K562 (cell line): ENCODE data around the gene SIGLEC1. TPM values are rescaled to one million over a fixed set of nuclear protein-coding genes. Genes with fewer than 3 reads are reported as not detected.

Experiments
- ATF7 ChIP-seq: fragments of 450-650 bp; IDR thresholded peaks from 2 replicates; pipeline ENCODE4 v1.7.1; 2014; ENCODE audit warnings: mild to moderate bottlenecking, moderate library complexity
- EP300 ChIP-seq: IDR thresholded peaks from 2 replicates; pipeline ENCODE4 v1.6.1; 2012; ENCODE audit warnings: low read length, improper control_type of control experiment
- SAP30 ChIP-seq: fragments of 200-600 bp; sonication (generic); IDR thresholded peaks from 2 replicates; pipeline ENCODE4 v1.6.1; 2012; ENCODE audit warnings: borderline replicate concordance, low read depth, mild to moderate bottlenecking, moderate library complexity, low read length, control low read depth, inconsistent platforms; ENCODE audit not compliant: insufficient read depth, poor library complexity, severe bottlenecking
- polyA plus RNA-seq, 8 experiments: library from polyadenylated mRNA; depleted of rRNA in 4 of 8; stranded (reverse) in 5 of 8; unstranded in 3 of 8; fragments of >200 nt; fragmentation: Nextera tagmentation in 2 of 8; fragmentation: Illumina TruSeq in 1 of 8; extraction: Ambion mirVana in 2 of 8; extraction: Trizol in 1 of 8; gene quantifications; 2 replicates each; pipeline versions ENCODE4 v1.2.1 to v1.2.3, GENCODE V29; 2011 to 2014; ENCODE audit warnings: inconsistent platforms in 1 of 8, missing spikeins in 1 of 8
- total RNA-seq, 7 experiments: library from RNA; depleted of rRNA in 6 of 7; stranded (reverse); fragments of >200 nt in 6 of 7; fragmentation: Illumina TruSeq in 2 of 7; extraction: Trizol in 2 of 7; gene quantifications; 2 replicates each; pipeline versions ENCODE4 v1.2.1 to v1.2.3, GENCODE V29; 2011 to 2021; ENCODE audit warnings: low replicate concordance in 1 of 7
- TF ChIP-seq, protein P1 (sequence below): sonication (generic); formaldehyde crosslinking; IDR thresholded peaks from 2 replicates; pipeline ENCODE4 v1.8.0; 2022; ENCODE audit warnings: mild to moderate bottlenecking, missing genetic modification reagents
- TF ChIP-seq, protein P2 (sequence below): fragments of 450-650 bp; IDR thresholded peaks from 2 replicates; pipeline ENCODE4 v1.6.1; 2017; ENCODE audit warnings: antibody characterized with exemption, mild to moderate bottlenecking
- TF ChIP-seq, protein P3 (sequence below): fragments of 450-650 bp; IDR thresholded peaks from 2 replicates; pipeline ENCODE4 v1.6.1; 2016; ENCODE audit warnings: low read depth, mild to moderate bottlenecking, moderate library complexity

Gene SIGLEC1
- total and polyA plus RNA-seq, 9 of the 15 experiments (the other 6 are each of a cell fraction or from before 2014, with no cell fraction given), result 0.05 to 0.07 TPM; not detected in 7

DNA sequence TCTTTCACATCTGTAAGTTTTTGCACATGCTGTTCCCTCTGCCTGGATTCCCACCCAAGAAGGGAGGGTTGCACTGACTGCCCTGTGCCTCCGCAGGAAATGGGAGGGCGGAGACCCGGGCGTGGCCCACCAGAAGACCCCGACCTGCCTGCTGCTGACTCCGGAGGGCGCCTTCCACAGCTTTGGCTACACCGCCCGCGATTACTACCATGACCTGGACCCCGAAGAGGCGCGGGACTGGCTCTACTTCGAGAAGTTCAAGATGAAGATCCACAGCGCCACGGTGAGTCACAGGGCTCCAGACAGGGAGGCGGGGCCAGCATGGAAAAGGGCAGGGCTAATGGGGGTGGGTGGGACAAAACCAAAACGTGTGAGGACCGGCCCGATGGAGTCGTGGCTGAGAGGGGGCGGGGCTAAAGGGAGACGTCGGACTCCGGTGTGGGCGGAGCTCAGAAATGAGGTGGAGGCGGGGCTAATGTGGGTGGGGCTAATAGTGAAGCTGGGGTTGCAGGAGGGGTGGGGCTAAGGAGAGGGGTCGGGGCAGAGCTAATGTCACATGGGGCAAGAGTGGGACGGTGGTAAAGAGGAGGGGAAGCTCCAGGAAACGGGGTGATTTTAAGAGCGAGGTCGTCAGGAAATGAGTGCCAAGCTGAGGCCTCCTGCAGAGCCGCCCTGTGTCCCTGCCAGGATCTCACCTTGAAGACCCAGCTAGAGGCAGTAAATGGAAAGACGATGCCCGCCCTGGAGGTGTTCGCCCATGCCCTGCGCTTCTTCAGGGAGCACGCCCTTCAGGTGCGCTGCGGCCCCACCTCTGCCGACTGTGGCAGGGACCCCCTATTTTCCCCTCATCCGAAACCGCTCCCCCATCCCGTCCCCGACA is 32.6 kb upstream of the SIGLEC1 start (continued):
- TF ChIP-seq, protein P1, sequence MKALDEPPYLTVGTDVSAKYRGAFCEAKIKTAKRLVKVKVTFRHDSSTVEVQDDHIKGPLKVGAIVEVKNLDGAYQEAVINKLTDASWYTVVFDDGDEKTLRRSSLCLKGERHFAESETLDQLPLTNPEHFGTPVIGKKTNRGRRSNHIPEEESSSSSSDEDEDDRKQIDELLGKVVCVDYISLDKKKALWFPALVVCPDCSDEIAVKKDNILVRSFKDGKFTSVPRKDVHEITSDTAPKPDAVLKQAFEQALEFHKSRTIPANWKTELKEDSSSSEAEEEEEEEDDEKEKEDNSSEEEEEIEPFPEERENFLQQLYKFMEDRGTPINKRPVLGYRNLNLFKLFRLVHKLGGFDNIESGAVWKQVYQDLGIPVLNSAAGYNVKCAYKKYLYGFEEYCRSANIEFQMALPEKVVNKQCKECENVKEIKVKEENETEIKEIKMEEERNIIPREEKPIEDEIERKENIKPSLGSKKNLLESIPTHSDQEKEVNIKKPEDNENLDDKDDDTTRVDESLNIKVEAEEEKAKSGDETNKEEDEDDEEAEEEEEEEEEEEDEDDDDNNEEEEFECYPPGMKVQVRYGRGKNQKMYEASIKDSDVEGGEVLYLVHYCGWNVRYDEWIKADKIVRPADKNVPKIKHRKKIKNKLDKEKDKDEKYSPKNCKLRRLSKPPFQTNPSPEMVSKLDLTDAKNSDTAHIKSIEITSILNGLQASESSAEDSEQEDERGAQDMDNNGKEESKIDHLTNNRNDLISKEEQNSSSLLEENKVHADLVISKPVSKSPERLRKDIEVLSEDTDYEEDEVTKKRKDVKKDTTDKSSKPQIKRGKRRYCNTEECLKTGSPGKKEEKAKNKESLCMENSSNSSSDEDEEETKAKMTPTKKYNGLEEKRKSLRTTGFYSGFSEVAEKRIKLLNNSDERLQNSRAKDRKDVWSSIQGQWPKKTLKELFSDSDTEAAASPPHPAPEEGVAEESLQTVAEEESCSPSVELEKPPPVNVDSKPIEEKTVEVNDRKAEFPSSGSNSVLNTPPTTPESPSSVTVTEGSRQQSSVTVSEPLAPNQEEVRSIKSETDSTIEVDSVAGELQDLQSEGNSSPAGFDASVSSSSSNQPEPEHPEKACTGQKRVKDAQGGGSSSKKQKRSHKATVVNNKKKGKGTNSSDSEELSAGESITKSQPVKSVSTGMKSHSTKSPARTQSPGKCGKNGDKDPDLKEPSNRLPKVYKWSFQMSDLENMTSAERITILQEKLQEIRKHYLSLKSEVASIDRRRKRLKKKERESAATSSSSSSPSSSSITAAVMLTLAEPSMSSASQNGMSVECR (CRISPR knock-in tag), result peak; percentile 42; the same call in 1 of the 2 replicates
- no peak for TF ChIP-seq SAP30
- TF ChIP-seq, protein P2, sequence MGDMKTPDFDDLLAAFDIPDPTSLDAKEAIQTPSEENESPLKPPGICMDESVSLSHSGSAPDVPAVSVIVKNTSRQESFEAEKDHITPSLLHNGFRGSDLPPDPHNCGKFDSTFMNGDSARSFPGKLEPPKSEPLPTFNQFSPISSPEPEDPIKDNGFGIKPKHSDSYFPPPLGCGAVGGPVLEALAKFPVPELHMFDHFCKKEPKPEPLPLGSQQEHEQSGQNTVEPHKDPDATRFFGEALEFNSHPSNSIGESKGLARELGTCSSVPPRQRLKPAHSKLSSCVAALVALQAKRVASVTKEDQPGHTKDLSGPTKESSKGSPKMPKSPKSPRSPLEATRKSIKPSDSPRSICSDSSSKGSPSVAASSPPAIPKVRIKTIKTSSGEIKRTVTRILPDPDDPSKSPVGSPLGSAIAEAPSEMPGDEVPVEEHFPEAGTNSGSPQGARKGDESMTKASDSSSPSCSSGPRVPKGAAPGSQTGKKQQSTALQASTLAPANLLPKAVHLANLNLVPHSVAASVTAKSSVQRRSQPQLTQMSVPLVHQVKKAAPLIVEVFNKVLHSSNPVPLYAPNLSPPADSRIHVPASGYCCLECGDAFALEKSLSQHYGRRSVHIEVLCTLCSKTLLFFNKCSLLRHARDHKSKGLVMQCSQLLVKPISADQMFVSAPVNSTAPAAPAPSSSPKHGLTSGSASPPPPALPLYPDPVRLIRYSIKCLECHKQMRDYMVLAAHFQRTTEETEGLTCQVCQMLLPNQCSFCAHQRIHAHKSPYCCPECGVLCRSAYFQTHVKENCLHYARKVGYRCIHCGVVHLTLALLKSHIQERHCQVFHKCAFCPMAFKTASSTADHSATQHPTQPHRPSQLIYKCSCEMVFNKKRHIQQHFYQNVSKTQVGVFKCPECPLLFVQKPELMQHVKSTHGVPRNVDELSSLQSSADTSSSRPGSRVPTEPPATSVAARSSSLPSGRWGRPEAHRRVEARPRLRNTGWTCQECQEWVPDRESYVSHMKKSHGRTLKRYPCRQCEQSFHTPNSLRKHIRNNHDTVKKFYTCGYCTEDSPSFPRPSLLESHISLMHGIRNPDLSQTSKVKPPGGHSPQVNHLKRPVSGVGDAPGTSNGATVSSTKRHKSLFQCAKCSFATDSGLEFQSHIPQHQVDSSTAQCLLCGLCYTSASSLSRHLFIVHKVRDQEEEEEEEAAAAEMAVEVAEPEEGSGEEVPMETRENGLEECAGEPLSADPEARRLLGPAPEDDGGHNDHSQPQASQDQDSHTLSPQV, result no peak
- TF ChIP-seq ATF7, result peak; percentile 41; the same call in 1 of the 2 replicates
- TF ChIP-seq, protein P3, sequence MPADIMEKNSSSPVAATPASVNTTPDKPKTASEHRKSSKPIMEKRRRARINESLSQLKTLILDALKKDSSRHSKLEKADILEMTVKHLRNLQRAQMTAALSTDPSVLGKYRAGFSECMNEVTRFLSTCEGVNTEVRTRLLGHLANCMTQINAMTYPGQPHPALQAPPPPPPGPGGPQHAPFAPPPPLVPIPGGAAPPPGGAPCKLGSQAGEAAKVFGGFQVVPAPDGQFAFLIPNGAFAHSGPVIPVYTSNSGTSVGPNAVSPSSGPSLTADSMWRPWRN, result no peak
- no peak for TF ChIP-seq EP300
